ENCODE data around the gene MICOS13. TPM values are rescaled to one million over a fixed set of nuclear protein-coding genes. Genes with fewer than 3 reads are reported as not detected.

Gene MICOS13
- total RNA-seq, 1 donor from 2014 or later, result 22.8 TPM

Other genes starting within 250 kb of the MICOS13 start
- not detected for gene ZNRF4, start 225.1 kb downstream of the MICOS13 start, total RNA-seq (ENCODE audit: unreplicated experiment)
- gene TINCR, start 112.6 kb downstream of the MICOS13 start, total RNA-seq (ENCODE audit: unreplicated experiment), result 1.0 TPM
- 70.9 TPM for gene SAFB2, start 57.7 kb downstream of the MICOS13 start, total RNA-seq (ENCODE audit: unreplicated experiment)
- 133 TPM for gene SAFB, start 57.4 kb downstream of the MICOS13 start, total RNA-seq (ENCODE audit: unreplicated experiment)
- gene HSD11B1L, start 511 bp upstream of the MICOS13 start, total RNA-seq (ENCODE audit: unreplicated experiment), result 64.4 TPM
- 514 TPM for gene RPL36, start 9.8 kb upstream of the MICOS13 start, total RNA-seq (ENCODE audit: unreplicated experiment)
- gene LONP1, start 39.6 kb upstream of the MICOS13 start, total RNA-seq (ENCODE audit: unreplicated experiment), result 98.5 TPM
- not detected for gene CATSPERD, start 40.1 kb upstream of the MICOS13 start, total RNA-seq (ENCODE audit: unreplicated experiment)
- gene PRR22, start 104.2 kb upstream of the MICOS13 start, total RNA-seq (ENCODE audit: unreplicated experiment), result 3.1 TPM
- 22.4 TPM for gene DUS3L, start 110.6 kb upstream of the MICOS13 start, total RNA-seq (ENCODE audit: unreplicated experiment)
- gene NRTN, start 124.6 kb upstream of the MICOS13 start, total RNA-seq (ENCODE audit: unreplicated experiment), result 1.2 TPM
- gene FUT6, start 159.2 kb upstream of the MICOS13 start, total RNA-seq (ENCODE audit: unreplicated experiment), result not detected
- gene FUT3, start 170.9 kb upstream of the MICOS13 start, total RNA-seq (ENCODE audit: unreplicated experiment), result not detected
- gene FUT5, start 190.0 kb upstream of the MICOS13 start, total RNA-seq (ENCODE audit: unreplicated experiment), result 0.27 TPM
- gene NDUFA11, start 223.3 kb upstream of the MICOS13 start, total RNA-seq (ENCODE audit: unreplicated experiment), result 193 TPM
- gene VMAC, start 224.4 kb upstream of the MICOS13 start, total RNA-seq (ENCODE audit: unreplicated experiment), result 7.5 TPM
- 9.9 TPM for gene CAPS, start 233.7 kb upstream of the MICOS13 start, total RNA-seq (ENCODE audit: unreplicated experiment)

Data from glutamatergic neuron (in vitro differentiated cells).